GM12878 (cell line): ENCODE data around the gene TMEM175. TPM values are rescaled to one million over a fixed set of nuclear protein-coding genes. Genes with fewer than 3 reads are reported as not detected.

ENCODE experiments used
- ATAC-seq: fragments of 200-7000 bp; cut with Tn5 transposase; 3 replicates; pipeline ENCODE4 v1.9.1; 2020; ENCODE audit warnings: mild to moderate bottlenecking, moderate library complexity
- BruUV-seq: library from RNA; stranded (reverse); fragments of 400-500 nt; replicated peaks from 2 replicates; lab custom pipeline; 2021; lab: Mats Ljungman, UMichigan
- CTCF ChIA-PET: fragments of 300-600 bp; sonication (Branson Sonifier 250); formaldehyde crosslinking; extraction: SDS; loops from one replicate; lab custom pipeline; 2021; ENCODE audit warnings: inconsistent platforms; lab: Yijun Ruan, JAX
- POLR2A ChIA-PET: fragments of 350-600 bp; formaldehyde crosslinking; extraction: SDS; loops from one replicate; lab custom pipeline; 2021; ENCODE audit warnings: inconsistent platforms; lab: Charles Lee
- RAD21 ChIA-PET: fragments of 300-600 bp; sonication (Branson Sonifier 250); formaldehyde crosslinking; loops from one replicate; lab custom pipeline; 2023; ENCODE audit warnings: antibody characterized with exemption; ENCODE audit not compliant: unreplicated experiment; lab: Charles Lee
- SMC1A ChIA-PET: fragments of 300-600 bp; sonication (Branson Sonifier 250); formaldehyde crosslinking; loops from one replicate; lab custom pipeline; 2023; ENCODE audit not compliant: unreplicated experiment, uncharacterized antibody; lab: Charles Lee
- DNase-seq: peaks from one replicate; pipeline ENCODE4 v3.0.0-alpha.2; 2011; ENCODE audit warnings: low read depth, low spot score
- FAIRE-seq: peaks from 3 replicates; lab custom pipeline; 2011; peaks lifted over from hg19 to GRCh38; lab: Jason Lieb, UNC
- H2AFZ ChIP-seq: 2 replicates; pipeline ENCODE4 v1.6.0; 2011; ENCODE audit warnings: low read depth, low read length, control low read depth; ENCODE audit not compliant: control insufficient read depth
- H3K27ac ChIP-seq: 2 replicates; pipeline ENCODE4 v1.5.1; 2011; ENCODE audit warnings: control low read depth; ENCODE audit not compliant: control insufficient read depth, insufficient read depth
- H3K27me3 ChIP-seq, 2 experiments: replicated peaks in 1 of 2; 2 replicates each; pipeline versions ENCODE4 v1.6.0 to v1.6.1; 2011; ENCODE audit warnings: low read length in 1 of 2; ENCODE audit not compliant: control insufficient read depth in 2 of 2, insufficient read depth in 2 of 2
- H3K36me3 ChIP-seq, 2 experiments: 2 replicates each; pipeline ENCODE4 v1.5.1; 2011; ENCODE audit warnings: low read length in 1 of 2; ENCODE audit not compliant: control insufficient read depth in 2 of 2, insufficient read depth in 2 of 2
- H3K4me1 ChIP-seq: 2 replicates; pipeline ENCODE4 v1.6.1; 2011; ENCODE audit warnings: mild to moderate bottlenecking, low read length, moderate library complexity, mixed read lengths; ENCODE audit not compliant: control insufficient read depth, insufficient read depth
- H3K4me2 ChIP-seq: 2 replicates; pipeline ENCODE4 v1.6.0; 2011; ENCODE audit warnings: control low read depth; ENCODE audit not compliant: control insufficient read depth, insufficient read depth
- H3K4me3 ChIP-seq: fragments of 200-600 bp; sonication (generic); 2 replicates; pipeline ENCODE4 v1.5.1; 2016
- H3K79me2 ChIP-seq: 2 replicates; pipeline ENCODE4 v1.6.0; 2011; ENCODE audit warnings: low read length; ENCODE audit not compliant: control insufficient read depth, insufficient read depth
- H3K9ac ChIP-seq: 2 replicates; pipeline ENCODE4 v1.8.0; 2011; ENCODE audit warnings: low read length, control low read depth, mixed read lengths; ENCODE audit not compliant: control insufficient read depth, insufficient read depth
- H3K9me3 ChIP-seq: replicated peaks from 3 replicates; pipeline ENCODE4 v1.5.1; 2011; ENCODE audit warnings: mild to moderate bottlenecking, low read length; ENCODE audit not compliant: control insufficient read depth, insufficient read depth
- H4K20me1 ChIP-seq: 2 replicates; pipeline ENCODE4 v1.6.0; 2011; ENCODE audit not compliant: control insufficient read depth, insufficient read depth
- CEBPZ ChIP-seq: fragments of 150-350 bp; IDR thresholded peaks from 2 replicates; pipeline ENCODE4 v1.6.1; 2016; ENCODE audit warnings: low read depth, low read length
- DPF2 ChIP-seq: fragments of 450-650 bp; IDR thresholded peaks from 2 replicates; pipeline ENCODE4 v1.6.1; 2017; ENCODE audit warnings: mild to moderate bottlenecking
- MAX ChIP-seq: IDR thresholded peaks from 2 replicates; pipeline ENCODE4 v1.6.1; 2012; ENCODE audit warnings: low read depth, low read length, improper control_type of control experiment
- MXI1 ChIP-seq: fragments of 150-350 bp; IDR thresholded peaks from 2 replicates; pipeline ENCODE4 v1.6.1; 2011; ENCODE audit warnings: low read depth, mild to moderate bottlenecking, inconsistent platforms, low read length, improper control_type of control experiment
- NFYA ChIP-seq: IDR thresholded peaks from 2 replicates; pipeline ENCODE4 v1.6.1; 2011; ENCODE audit warnings: low read depth, mild to moderate bottlenecking, low read length, improper control_type of control experiment, borderline replicate concordance
- NR2F1 ChIP-seq: fragments of 450-650 bp; conservative IDR thresholded peaks from 2 replicates; pipeline ENCODE4 v1.6.1; 2017; ENCODE audit warnings: mild to moderate bottlenecking
- RFX5 ChIP-seq: IDR thresholded peaks from 2 replicates; pipeline ENCODE4 v1.6.1; 2011; ENCODE audit warnings: low read depth, low read length, improper control_type of control experiment
- SREBF1 ChIP-seq: IDR thresholded peaks from 2 replicates; pipeline ENCODE4 v1.6.1; 2012; ENCODE audit warnings: mild to moderate bottlenecking, low read length
- USF1 ChIP-seq: IDR thresholded peaks from 2 replicates; pipeline ENCODE4 v1.6.1; 2011; ENCODE audit warnings: borderline replicate concordance, low read depth, mild to moderate bottlenecking, moderate library complexity, mixed read lengths, low read length; ENCODE audit not compliant: insufficient read depth; ENCODE audit errors: extremely low read length
- WRNIP1 ChIP-seq: IDR thresholded peaks from 2 replicates; pipeline ENCODE4 v1.6.1; 2011; ENCODE audit warnings: low read depth, low read length, improper control_type of control experiment, borderline replicate concordance
- ZBTB4 ChIP-seq: fragments of 450-650 bp; formaldehyde crosslinking; IDR thresholded peaks from 2 replicates; pipeline ENCODE4 v1.4.0; 2022; ENCODE audit warnings: mild to moderate bottlenecking, moderate library complexity
- ZNF217 ChIP-seq: fragments of 450-650 bp; IDR thresholded peaks from 2 replicates; pipeline ENCODE4 v1.6.1; 2017; ENCODE audit warnings: antibody characterized with exemption, mild to moderate bottlenecking
- ZNF274 ChIP-seq: IDR thresholded peaks from one replicate; pipeline ENCODE4 v1.8.0; 2011; ENCODE audit not compliant: insufficient read length, insufficient read depth
- ZNF622 ChIP-seq: fragments of 450-650 bp; IDR thresholded peaks from 2 replicates; pipeline ENCODE4 v1.6.1; 2017; ENCODE audit warnings: mild to moderate bottlenecking, inconsistent platforms
- WGBS: methylation state at CpG from one replicate; pipeline ENCODE4 v1.1.6; 2016; ENCODE audit warnings: low lambda C conversion rate; ENCODE audit not compliant: insufficient replicate concordance, insufficient coverage; ENCODE audit errors: missing lambda C conversion rate; 5-methylcytosine and 5-hydroxymethylcytosine counted together
- in situ Hi-C: fragments of 300-500 bp; cut with MboI; formaldehyde crosslinking; loops from 9 replicates; pipeline ENCODE4 v1.14.3; 2018; ENCODE audit warnings: mixed read lengths
- intact Hi-C: fragments of 100-400 bp; cut with micrococcal nuclease; formaldehyde crosslinking; loops from one replicate; pipeline ENCODE4 v1.14.2; 2022; ENCODE audit not compliant: unreplicated experiment
- polyA plus RNA-seq, 11 experiments: library from polyadenylated mRNA; depleted of rRNA in 4 of 11; unstranded in 6 of 11; stranded (reverse) in 5 of 11; fragments of >200 nt; fragmentation: Nextera tagmentation in 4 of 11; fragmentation: Illumina TruSeq in 1 of 11; extraction: Ambion mirVana in 4 of 11; extraction: Trizol in 1 of 11; gene quantifications; 1 replicate in 1 of 11; 2 replicates in 10 of 11; pipeline versions ENCODE4 v1.2.1 to v1.2.3, GENCODE V29; 2011 to 2016; ENCODE audit warnings: inconsistent platforms in 2 of 11, missing spikeins in 2 of 11, low read depth in 1 of 11
- total RNA-seq, 4 experiments: library from RNA; depleted of rRNA in 3 of 4; stranded (reverse); fragments of >200 nt in 3 of 4; fragmentation: Illumina TruSeq in 1 of 4; extraction: Trizol in 1 of 4; gene quantifications; 2 replicates each; pipeline versions ENCODE4 v1.2.1 to v1.2.3, GENCODE V29; 2013 to 2021

Gene TMEM175
- total and polyA plus RNA-seq, 10 of the 15 experiments (the other 5 are each of a cell fraction or from before 2014, with no cell fraction given) = 0.11 to 39.5 (median 22.3) TPM

GRCh38 chr4:964346-965025 is 32.2 kb downstream of the TMEM175 start:
- TF ChIP-seq SREBF1 (no peak), ZNF622 (no peak), ZBTB4 (CRISPR knock-in tag) (no peak), MXI1 (no peak), RFX5 (no peak), USF1 (no peak), WRNIP1 (no peak), MAX (no peak), ZNF274 (no peak), DPF2 (no peak), NR2F1 (no peak), ZNF217 (no peak), NFYA (no peak), CEBPZ (no peak)
- Histone ChIP-seq H3K4me1 (no peaks in the 10 kb centered on the region), H3K9me3 (no peaks in the 10 kb centered on the region), H3K4me3 (no peak overlapping the region), H4K20me1 (no peaks in the 10 kb centered on the region), H3K4me2 (no peak overlapping the region), H3K27ac (no peak overlapping the region), H2AFZ (no peak overlapping the region), H3K27me3 (no peaks in the 10 kb centered on the region), H3K79me2 (no peaks in the 10 kb centered on the region), H3K36me3 (no peaks in the 10 kb centered on the region), H3K9ac (no peak overlapping the region)
- ChIA-PET CTCF (no interaction called here), SMC1A (interaction anchor here (0.6 kb wide), 1 partner anchor 238 kb away, joined by 3 read pairs; no protein-coding TSS in a partner anchor), POLR2A (no interaction called here), RAD21 (no interaction called here)
- no peak for FAIRE-seq
- in situ Hi-C loops (no loop called here), intact Hi-C loops (no loop called here)
- ATAC-seq = no peak
- WGBS = 69% methylated on average over 22 of the region's 23 CpGs
- BruUV-seq = no TSS peak
- DNase-seq = no peak
